NCI-H526 treated with DMSO at 0.1 percent for 48 hours (cell line): ENCODE results near the gene RICTOR.
"Not testable (repeated sequence)": the region's sequence is repeated elsewhere in the genome, so short reads cannot be mapped to it uniquely, and the experiment has no call there.

Experiments
- DNase-seq: peaks from one replicate; lab custom pipeline; 2025; lab: John Stamatoyannopoulos, UW

Gene RICTOR

GRCh38 chr5:39013938-39014337 is 60.3 kb downstream of the RICTOR start:
- DNase-seq: no peak

- DNase-seq: not testable (repeated sequence)
Measured at GRCh38 chr5:39010958-39011357, 63.2 kb downstream of the RICTOR start.

GRCh38 chr5:39009981-39010380 is 64.2 kb downstream of the RICTOR start:
- no peak for DNase-seq

GRCh38 chr5:39009280-39009679 is 64.9 kb downstream of the RICTOR start:
- no peak for DNase-seq

- DNase-seq: no peak
Measured at GRCh38 chr5:39006650-39007049, 67.5 kb downstream of the RICTOR start.

- DNase-seq: no peak
Measured at GRCh38 chr5:39005566-39006232, 68.5 kb downstream of the RICTOR start.

GRCh38 chr5:39001683-39002082 is 72.5 kb downstream of the RICTOR start:
- DNase-seq: no peak

- no peak for DNase-seq
Measured at GRCh38 chr5:38999037-38999436, 75.2 kb downstream of the RICTOR start.

GRCh38 chr5:38997591-38997990 is 76.6 kb downstream of the RICTOR start:
- no peak for DNase-seq

- DNase-seq: no peak
Measured at GRCh38 chr5:38996123-38996522, 78.1 kb downstream of the RICTOR start.

- DNase-seq: peak; percentile 31
Measured at GRCh38 chr5:38994324-38994927, 79.8 kb downstream of the RICTOR start.

GRCh38 chr5:38989974-38990719 is 84.1 kb downstream of the RICTOR start:
- DNase-seq: not testable (repeated sequence)

GRCh38 chr5:38985909-38986452 is 88.2 kb downstream of the RICTOR start:
- DNase-seq: no peak

GRCh38 chr5:38979535-38979934 is 94.7 kb downstream of the RICTOR start:
- no peak for DNase-seq

- DNase-seq: no peak
Measured at GRCh38 chr5:38978036-38978435, 96.2 kb downstream of the RICTOR start.

GRCh38 chr5:38968665-38969064 is 105.5 kb downstream of the RICTOR start:
- DNase-seq: no peak

GRCh38 chr5:38961691-38962090 is 112.5 kb downstream of the RICTOR start:
- no peak for DNase-seq

- no peak for DNase-seq
Measured at GRCh38 chr5:38953426-38954012, 120.7 kb downstream of the RICTOR start.

GRCh38 chr5:38948501-38948900 is 125.7 kb downstream of the RICTOR start:
- DNase-seq: no peak

- no peak for DNase-seq
Measured at GRCh38 chr5:38944282-38944681, 129.9 kb downstream of the RICTOR start.

GRCh38 chr5:38941912-38942311 is 132.3 kb downstream of the RICTOR start:
- DNase-seq: no peak

GRCh38 chr5:38940230-38940858 is 133.9 kb downstream of the RICTOR start:
- DNase-seq: no peak
